ENCODE data around the gene COMMD4. TPM values are rescaled to one million over a fixed set of nuclear protein-coding genes. Genes with fewer than 3 reads are reported as not detected.

Gene COMMD4
- total and polyA plus RNA-seq, 2 of the 8 experiments (the other 6 are each of a cell fraction or from before 2014, with no cell fraction given) = 131 to 236 TPM

GRCh38 chr15:75356006-75356405 lies 20.1 kb downstream of the COMMD4 start:
- FAIRE-seq (no peak), DNase-seq (ENCODE audit: low read depth in 1 of 2, low spot score in 2 of 2) (no peak)
- POLR2A ChIA-PET (ENCODE audit: partially characterized antibody) = interaction anchor here (1.3 to 5.7 kb wide), 4 partner anchors 8 to 12 kb away, joined by 5 to 40 read pairs (median 8); partner anchors contain the start of genes MAN2C1 and NEIL1
- Histone ChIP-seq H3K9me3 (ENCODE audit: insufficient read depth in 2 of 2, low read depth in 1 of 2, low read length in 1 of 2) (no peaks in the 10 kb centered on the region), H3K56ac (replicated peaks; ENCODE audit: insufficient read length, low read depth, low read length) (no peak overlapping the region), H4K91ac (replicated peaks; ENCODE audit: insufficient read length, low read length) (no peak overlapping the region), H3K79me2 (ENCODE audit: control insufficient read depth in 1 of 2, insufficient read depth in 2 of 2, low read length in 2 of 2) (no peaks in the 10 kb centered on the region), H2BK5ac (ENCODE audit: low read depth, low read length) (no peak overlapping the region), H4K20me1 (replicated peaks in 1 of 2; ENCODE audit: control insufficient read depth in 1 of 2, insufficient read depth in 2 of 2, low read length in 2 of 2) (peaks cover 0 to 7% of the 10 kb centered on the region in 2 experiments), H3K27ac (ENCODE audit: low read depth, low read length) (no peak overlapping the region), H4K8ac (ENCODE audit: extremely low read depth, insufficient read depth, low read length) (no peak overlapping the region), H2BK120ac (replicated peaks; ENCODE audit: low read depth, low read length) (no peak overlapping the region), H3K4ac (replicated peaks; ENCODE audit: insufficient read length, low read depth, low read length) (no peak overlapping the region), H3K36me3 (ENCODE audit: control insufficient read depth in 2 of 4, insufficient read depth in 4 of 4, low read length in 3 of 4) (peaks cover 0 to 15% (median 1%) of the 10 kb centered on the region in 4 experiments; a peak in 4 of 8 replicates), H3K4me2 (ENCODE audit: insufficient read depth in 1 of 2, low read depth in 2 of 2, low read length in 2 of 2) (no peak overlapping the region), H3K18ac (ENCODE audit: extremely low read depth, low read length) (no peak overlapping the region), H3K4me3 (ENCODE audit: extremely low read depth in 1 of 4, insufficient read depth in 2 of 4, low read depth in 3 of 4, low read length in 4 of 4) (no peak overlapping the region), H4K5ac (ENCODE audit: insufficient read length, low read depth, low read length) (no peak overlapping the region), H3K23ac (ENCODE audit: insufficient read length) (no peak overlapping the region), H3K23me2 (ENCODE audit: low read depth, low read length) (no peaks in the 10 kb centered on the region), H3K9ac (replicated peaks in 1 of 4; ENCODE audit: extremely low read depth in 1 of 4, low read depth in 3 of 4, low read length in 3 of 4) (no peak overlapping the region), H3K14ac (ENCODE audit: insufficient read length) (no peak overlapping the region), H2BK12ac (ENCODE audit: low read depth, low read length) (no peak overlapping the region), H2BK15ac (ENCODE audit: low read length) (no peak overlapping the region), H3K79me1 (ENCODE audit: low read depth, low read length) (no peaks in the 10 kb centered on the region; the same call in 1 of the 2 replicates), H3K27me3 (replicated peaks in 1 of 4; ENCODE audit: control insufficient read depth in 3 of 4, extremely low read depth in 1 of 4, insufficient read depth in 3 of 4, low read length in 3 of 4) (no peaks in the 10 kb centered on the region), H2AFZ (ENCODE audit: low read length) (no peak overlapping the region), H2BK20ac (ENCODE audit: low read length) (no peak overlapping the region), H2AK5ac (ENCODE audit: low read depth, low read length) (no peak overlapping the region), H3K4me1 (replicated peaks in 1 of 4; ENCODE audit: control insufficient read depth in 3 of 4, insufficient read depth in 4 of 4, low read length in 3 of 4) (no peaks in the 10 kb centered on the region)
- 96% methylated on average over 25 of the region's 28 CpGs; no CpG with 5 or more reads in 1 of the 2 experiments for WGBS, 2 experiments (ENCODE audit: extremely low coverage in 1 of 2, insufficient coverage in 1 of 2, insufficient read length in 1 of 2, insufficient replicate concordance in 2 of 2, low coverage in 1 of 2, low lambda C conversion rate in 2 of 2, missing lambda C conversion rate in 1 of 2)
- CTCF ChIA-PET (ENCODE audit: partially characterized antibody) = interaction anchor here (1.1 kb wide), 1 partner anchor 12 kb away, joined by 3 read pairs; no protein-coding TSS in a partner anchor
- TF ChIP-seq CHD2 (IDR thresholded peaks at IDR 0.05; ENCODE audit: low read length) = no peak
- no peak for TF ChIP-seq KDM5A (IDR thresholded peaks at IDR 0.05; ENCODE audit: low read length)
- TF ChIP-seq JUND (IDR thresholded peaks at IDR 0.05; ENCODE audit: low read length) = no peak
- TF ChIP-seq ASH2L (IDR thresholded peaks at IDR 0.05; ENCODE audit: low read length) = no peak
- TF ChIP-seq RNF2 (IDR thresholded peaks at IDR 0.05; ENCODE audit: borderline replicate concordance, low read depth, low read length, missing control alignments, poor library complexity, severe bottlenecking) = no peak
- TF ChIP-seq BRCA1 (IDR thresholded peaks at IDR 0.05; ENCODE audit: low read depth, low read length) = no peak
- TF ChIP-seq KDM4A (IDR thresholded peaks at IDR 0.05; ENCODE audit: low read depth, low read length, severe bottlenecking) = no peak
- TF ChIP-seq YY1 (IDR thresholded peaks at IDR 0.05; ENCODE audit: low read depth, low read length) = no peak
- no peak for TF ChIP-seq SP2 (IDR thresholded peaks at IDR 0.05; ENCODE audit: low read length)
- no peak for TF ChIP-seq HDAC2 (IDR thresholded peaks at IDR 0.05; ENCODE audit: borderline replicate concordance in 1 of 2, low read depth in 2 of 2, low read length in 2 of 2)
- TF ChIP-seq NANOG (IDR thresholded peaks at IDR 0.05; ENCODE audit: insufficient read depth, low read depth, low read length, poor library complexity, severe bottlenecking) = no peak
- no peak for TF ChIP-seq ATF2 (IDR thresholded peaks at IDR 0.05; ENCODE audit: low read length)
